ENCODE results near the gene ETDA. TPM values are rescaled to one million over a fixed set of nuclear protein-coding genes. Genes with fewer than 3 reads are reported as not detected.
"Not testable (repeated sequence)": the region's sequence is repeated elsewhere in the genome, so short reads cannot be mapped to it uniquely, and the experiment has no call there.

ETDA gene
- not detected for total RNA-seq
- 0 reads per million in 2 donors for total RNA-seq

DNA sequence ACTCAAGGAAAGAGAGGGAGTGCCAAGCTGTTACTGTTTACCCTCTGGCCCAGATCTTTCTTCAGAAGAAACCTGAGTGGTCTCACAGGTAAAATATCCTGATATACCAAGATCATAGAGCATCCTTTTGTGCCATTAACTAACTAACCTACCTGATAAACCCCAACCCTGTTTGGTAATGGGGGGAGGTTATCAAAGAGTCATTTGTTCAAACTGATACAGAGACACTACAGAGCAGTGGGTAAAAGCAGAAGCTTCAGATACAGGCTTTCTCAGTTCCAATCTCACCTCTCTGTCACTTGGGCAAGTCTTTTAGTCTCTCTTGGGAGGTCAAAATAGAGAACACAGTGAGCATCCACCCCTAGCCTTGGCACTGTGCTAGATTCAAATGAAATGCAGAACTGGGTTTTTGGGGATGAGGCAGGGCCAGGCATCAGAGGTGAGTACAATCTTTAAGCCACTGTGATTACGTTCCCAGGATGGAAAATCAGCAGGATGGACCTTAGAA is at the start of gene ETDA:
Gene ETDA, plus strand, starts transcription at position 51 of the 508 bp plus-strand sequence. CDS start 1,216 bp downstream, outside the sequence.
- not testable (repeated sequence) for H3K27ac Mint-ChIP-seq; DNase-seq; H3K9me3 ChIP-seq (ENCODE audit: control insufficient read depth, low read length, poor library complexity, severe bottlenecking); H3K27me3 Mint-ChIP-seq; H3K4me3 Mint-ChIP-seq; H3K4me1 Mint-ChIP-seq; ATAC-seq; H3K36me3 Mint-ChIP-seq (ENCODE audit: low read depth)

DNA sequence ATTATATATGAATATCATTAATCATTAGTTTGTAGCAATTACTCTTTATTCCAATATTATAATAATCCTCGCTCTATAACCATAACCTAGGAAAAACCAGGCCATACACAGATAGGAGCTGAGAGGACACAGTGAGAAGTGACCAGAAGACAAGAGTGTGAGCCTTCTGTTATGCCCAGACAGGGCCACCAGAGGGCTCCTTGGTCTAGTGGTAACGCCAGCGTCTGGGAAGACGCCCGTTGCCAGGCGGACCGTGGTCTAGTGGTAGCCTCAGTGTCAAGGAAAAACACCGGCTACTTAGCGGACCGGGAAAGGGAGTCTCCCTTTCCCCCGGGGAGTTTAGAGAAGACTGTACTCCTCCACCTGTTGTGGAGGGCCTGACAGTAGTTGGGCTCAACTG is 45.4 kb upstream of the ETDA start:
- H3K36me3 Mint-ChIP-seq (ENCODE audit: low read depth); H3K27ac Mint-ChIP-seq; H3K4me3 Mint-ChIP-seq; H3K9me3 ChIP-seq (ENCODE audit: control insufficient read depth, low read length, poor library complexity, severe bottlenecking); H3K4me1 Mint-ChIP-seq; ATAC-seq; DNase-seq: not testable (repeated sequence)
- peaks cover 30% of the 10 kb centered on the region for H3K27me3 Mint-ChIP-seq

DNA sequence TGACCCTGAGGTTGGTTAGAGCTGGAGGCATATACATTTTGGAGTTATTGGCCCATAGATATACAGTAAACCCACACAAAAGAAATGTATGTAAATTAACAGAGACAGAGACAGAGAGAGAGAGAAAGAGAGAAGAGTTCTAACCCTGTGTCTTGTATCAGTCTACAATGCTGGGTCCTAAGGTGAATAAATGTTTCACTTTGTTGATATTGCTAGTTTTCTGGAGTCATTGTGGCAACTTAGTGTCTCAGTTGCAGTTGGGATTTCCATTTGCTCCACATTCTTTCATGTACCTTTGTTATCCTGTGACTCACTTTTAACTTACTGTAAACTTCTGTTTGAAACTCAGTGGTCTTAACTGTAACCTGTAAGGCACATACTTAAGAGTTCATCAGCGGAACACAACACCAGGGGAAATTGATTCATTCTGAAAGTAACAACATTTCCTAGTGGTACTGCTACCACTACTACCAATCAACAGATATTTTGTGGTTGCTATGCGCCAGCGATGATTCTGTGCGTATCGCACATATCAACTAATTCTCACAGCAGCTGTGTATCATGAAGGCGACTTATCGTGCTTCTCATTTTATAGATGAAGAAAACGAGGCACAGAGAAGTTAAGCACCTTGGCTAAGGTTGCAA is 38.5 kb upstream of the ETDA start:
- DNase-seq = no peak
- Mint-ChIP-seq H3K4me3 (no peak overlapping the region), H3K36me3 (ENCODE audit: low read depth) (peaks cover 2% of the 10 kb centered on the region), H3K4me1 (peaks cover 8% of the 10 kb centered on the region), H3K27me3 (peaks cover 27% of the 10 kb centered on the region), H3K27ac (peak overlapping the region; percentile 27)
- no peaks in the 10 kb centered on the region for H3K9me3 ChIP-seq (ENCODE audit: control insufficient read depth, low read length, poor library complexity, severe bottlenecking)
- ATAC-seq = peak; percentile 60

DNA sequence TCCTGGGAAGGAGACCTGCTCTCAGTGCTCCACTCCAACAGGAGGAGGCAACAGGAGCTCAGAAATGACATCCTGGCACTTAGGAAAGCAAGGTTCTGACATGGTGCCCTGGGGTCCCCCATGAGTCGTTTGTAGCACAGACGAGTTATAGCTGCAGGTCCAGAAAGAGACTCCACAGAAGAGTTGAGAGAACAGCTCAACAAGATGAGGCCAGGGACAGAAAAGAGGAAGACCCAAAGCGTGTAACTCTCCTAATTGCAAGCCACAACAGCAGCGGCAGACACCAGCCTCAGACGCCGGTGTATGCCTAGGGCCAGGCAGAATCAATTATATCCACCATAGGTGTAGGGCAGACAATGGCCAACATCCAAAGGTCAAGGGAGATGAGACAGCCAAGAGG is 5.9 kb upstream of the ETDA start:
- H3K4me1 Mint-ChIP-seq; H3K36me3 Mint-ChIP-seq (ENCODE audit: low read depth); H3K4me3 Mint-ChIP-seq; H3K9me3 ChIP-seq (ENCODE audit: control insufficient read depth, low read length, poor library complexity, severe bottlenecking); H3K27ac Mint-ChIP-seq; H3K27me3 Mint-ChIP-seq; DNase-seq; ATAC-seq: not testable (repeated sequence)

DNA sequence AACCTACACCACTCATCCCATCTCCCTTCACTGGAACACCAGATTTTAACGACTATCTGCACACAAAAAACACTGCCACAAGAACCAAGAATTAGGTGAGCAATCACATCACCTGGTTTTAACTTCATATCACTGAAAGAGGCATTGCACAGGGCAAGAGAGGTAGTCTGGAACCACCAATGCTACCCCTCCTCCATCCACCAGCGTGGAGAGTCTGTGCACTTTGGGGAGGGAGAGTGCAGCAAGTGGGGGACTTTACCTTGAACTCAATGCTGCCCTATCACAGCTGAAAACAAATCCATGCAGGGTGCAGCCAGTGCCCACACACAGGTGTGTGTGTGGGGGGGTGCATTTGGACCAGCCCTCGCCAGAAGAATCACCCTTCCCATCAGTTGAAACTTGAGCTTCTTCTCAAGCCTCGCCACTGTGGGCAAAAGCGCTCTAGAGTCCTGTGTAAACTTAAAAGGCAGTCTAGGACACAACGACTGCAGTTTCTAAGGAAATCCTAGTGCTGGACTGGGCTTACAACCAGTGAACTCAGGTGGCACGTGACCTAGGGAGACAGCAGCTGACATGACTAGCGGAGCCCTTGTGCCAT is 4.3 kb downstream of the ETDA start:
- not testable (repeated sequence) for H3K36me3 Mint-ChIP-seq (ENCODE audit: low read depth); DNase-seq; H3K27ac Mint-ChIP-seq; H3K27me3 Mint-ChIP-seq; H3K4me3 Mint-ChIP-seq; ATAC-seq; H3K4me1 Mint-ChIP-seq; H3K9me3 ChIP-seq (ENCODE audit: control insufficient read depth, low read length, poor library complexity, severe bottlenecking)

DNA sequence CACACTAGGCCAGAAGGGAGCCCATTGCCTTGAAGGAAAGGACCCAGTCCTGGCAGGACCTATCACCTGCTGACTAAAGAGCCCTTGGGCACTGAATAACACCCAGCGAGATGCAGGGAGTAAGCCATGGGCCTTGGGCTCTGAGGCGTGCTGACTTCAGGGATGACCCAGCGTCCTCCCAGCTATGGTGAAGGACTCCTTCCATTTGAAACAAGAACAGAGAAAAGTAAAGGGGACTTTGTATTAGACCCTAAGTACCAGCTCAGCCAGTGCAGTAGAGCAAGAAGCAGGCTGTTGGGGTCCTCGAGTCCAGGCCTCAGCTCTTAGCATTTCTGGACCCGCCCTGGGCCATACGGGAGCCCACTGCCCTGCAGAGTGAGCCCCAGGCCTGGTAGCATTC is 5.1 kb downstream of the ETDA start:
- DNase-seq (no peak), ATAC-seq (no peak)
- Mint-ChIP-seq H3K27me3 (no peaks in the 10 kb centered on the region), H3K4me3 (no peak overlapping the region), H3K36me3 (ENCODE audit: low read depth) (no peaks in the 10 kb centered on the region), H3K4me1 (no peaks in the 10 kb centered on the region), H3K27ac (no peak overlapping the region)
- H3K9me3 ChIP-seq (ENCODE audit: control insufficient read depth, low read length, poor library complexity, severe bottlenecking) = no peaks in the 10 kb centered on the region

DNA sequence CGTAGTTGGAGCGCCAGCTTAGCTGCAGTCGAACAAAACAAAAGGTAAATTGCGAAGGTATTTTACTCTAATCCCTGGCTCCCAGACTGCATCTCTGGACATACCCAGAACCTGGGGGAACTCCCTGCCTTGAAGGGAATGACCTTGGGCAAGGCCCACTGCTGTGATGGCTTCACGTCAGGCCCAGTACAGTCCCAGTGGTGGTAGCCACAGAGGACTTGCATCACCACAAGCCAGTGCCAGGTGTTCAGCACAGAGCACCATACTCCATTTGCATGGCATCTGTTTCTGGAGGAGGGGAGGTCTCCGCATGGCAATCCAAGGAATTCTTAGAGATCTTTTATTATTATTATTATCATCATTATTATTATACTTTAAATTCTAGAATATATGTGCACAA is 5.6 kb downstream of the ETDA start:
- DNase-seq = no peak
- no peak for ATAC-seq
- no peaks in the 10 kb centered on the region for H3K9me3 ChIP-seq (ENCODE audit: control insufficient read depth, low read length, poor library complexity, severe bottlenecking)
- no peaks in the 10 kb centered on the region for H3K36me3 Mint-ChIP-seq (ENCODE audit: low read depth)
- no peak overlapping the region for H3K4me3 Mint-ChIP-seq
- no peaks in the 10 kb centered on the region for H3K4me1 Mint-ChIP-seq
- H3K27me3 Mint-ChIP-seq = no peaks in the 10 kb centered on the region
- H3K27ac Mint-ChIP-seq = no peak overlapping the region

DNA sequence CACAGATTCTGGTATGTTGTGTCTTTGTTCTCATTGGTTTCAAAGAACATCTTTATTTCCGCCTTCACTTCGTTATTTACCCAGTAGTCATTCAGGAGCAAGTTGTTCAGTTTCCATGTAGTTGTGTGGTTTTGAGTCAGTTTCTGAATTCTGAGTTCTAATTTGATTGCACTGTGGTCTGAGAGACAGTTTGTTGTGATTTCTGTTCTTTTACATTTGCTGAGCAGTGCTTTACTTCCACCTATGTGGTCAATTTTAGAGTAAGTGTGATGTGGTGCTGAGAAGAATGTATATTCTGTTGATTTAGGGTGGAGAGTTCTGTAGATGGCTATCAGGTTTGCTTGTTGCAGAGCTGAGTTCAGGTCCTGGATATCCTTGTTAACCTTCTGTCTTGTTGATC is 9.1 kb downstream of the ETDA start:
- not testable (repeated sequence) for H3K36me3 Mint-ChIP-seq (ENCODE audit: low read depth); H3K4me1 Mint-ChIP-seq; H3K9me3 ChIP-seq (ENCODE audit: control insufficient read depth, low read length, poor library complexity, severe bottlenecking); DNase-seq; ATAC-seq; H3K27ac Mint-ChIP-seq; H3K27me3 Mint-ChIP-seq; H3K4me3 Mint-ChIP-seq

DNA sequence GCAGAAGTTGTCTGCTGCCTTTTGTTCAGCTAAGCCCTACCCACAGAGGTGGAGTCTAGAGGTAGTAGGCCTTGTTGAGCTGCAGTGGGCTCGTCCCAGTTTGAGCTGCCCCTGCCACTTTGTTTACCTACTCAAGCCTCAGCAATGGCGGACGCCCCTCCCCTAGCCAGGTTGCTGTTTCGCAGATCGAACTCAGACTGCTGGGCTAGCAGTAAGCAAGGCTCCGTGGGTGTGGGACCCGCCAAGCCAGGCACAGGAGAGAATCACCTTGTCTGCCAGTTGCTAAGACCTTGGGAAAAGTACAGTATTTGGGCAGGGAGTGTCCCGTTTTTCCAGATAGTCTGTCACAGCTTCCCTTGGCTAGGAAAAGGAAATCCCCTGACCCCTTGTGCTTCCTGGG is 11.5 kb downstream of the ETDA start:
- H3K27me3 Mint-ChIP-seq; H3K36me3 Mint-ChIP-seq (ENCODE audit: low read depth); H3K4me3 Mint-ChIP-seq; ATAC-seq; H3K9me3 ChIP-seq (ENCODE audit: control insufficient read depth, low read length, poor library complexity, severe bottlenecking); H3K27ac Mint-ChIP-seq; H3K4me1 Mint-ChIP-seq; DNase-seq: not testable (repeated sequence)

DNA sequence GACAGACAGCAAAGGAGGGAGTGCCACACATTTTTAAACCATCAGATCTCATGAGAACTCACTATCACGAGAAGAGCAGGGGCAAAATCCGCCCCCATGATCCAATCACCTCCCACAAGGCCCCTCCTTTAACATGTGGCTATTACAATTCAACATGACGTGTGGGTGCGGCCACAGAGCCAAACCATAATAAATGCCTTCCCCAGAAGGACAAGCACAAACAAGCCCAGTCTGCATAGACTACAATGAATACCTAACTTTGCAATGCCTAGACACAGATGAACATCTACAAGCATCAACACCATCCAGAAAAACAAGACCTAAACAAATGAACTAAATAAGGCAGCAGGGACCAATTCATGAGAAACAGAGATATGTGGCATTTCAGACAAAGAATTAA is 12.3 kb downstream of the ETDA start:
- H3K27me3 Mint-ChIP-seq = no peaks in the 10 kb centered on the region
- H3K36me3 Mint-ChIP-seq (ENCODE audit: low read depth) = no peaks in the 10 kb centered on the region

DNA sequence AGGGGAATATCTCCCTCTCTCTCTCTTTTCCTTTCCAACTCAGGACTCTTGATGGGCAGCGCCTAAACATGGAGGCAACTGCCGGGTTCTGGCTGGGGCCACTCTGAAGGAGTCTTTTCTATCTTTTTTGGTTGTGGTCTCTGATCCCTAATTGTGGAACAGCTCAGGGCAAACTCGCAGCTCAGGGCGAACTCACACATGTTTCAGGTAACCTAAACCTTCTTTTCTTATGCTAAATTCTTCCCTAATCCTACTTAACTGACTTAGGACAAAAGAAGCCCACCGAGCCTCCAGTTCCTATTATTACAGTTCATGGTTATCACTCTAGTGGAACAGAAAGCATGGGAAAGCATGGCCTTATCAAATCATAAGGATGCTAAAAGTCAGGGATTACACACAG is 21.3 kb downstream of the ETDA start:
- H3K4me3 Mint-ChIP-seq = no peak overlapping the region
- no peak overlapping the region for H3K27ac Mint-ChIP-seq
- no peak for ATAC-seq

More for the DNA sequence above, 12.3 kb downstream of the ETDA start:
- Mint-ChIP-seq H3K27ac (no peak overlapping the region), H3K4me1 (no peaks in the 10 kb centered on the region), H3K4me3 (no peak overlapping the region)
- no peak for DNase-seq
- ATAC-seq = no peak
- no peaks in the 10 kb centered on the region for H3K9me3 ChIP-seq (ENCODE audit: control insufficient read depth, low read length, poor library complexity, severe bottlenecking)

DNA sequence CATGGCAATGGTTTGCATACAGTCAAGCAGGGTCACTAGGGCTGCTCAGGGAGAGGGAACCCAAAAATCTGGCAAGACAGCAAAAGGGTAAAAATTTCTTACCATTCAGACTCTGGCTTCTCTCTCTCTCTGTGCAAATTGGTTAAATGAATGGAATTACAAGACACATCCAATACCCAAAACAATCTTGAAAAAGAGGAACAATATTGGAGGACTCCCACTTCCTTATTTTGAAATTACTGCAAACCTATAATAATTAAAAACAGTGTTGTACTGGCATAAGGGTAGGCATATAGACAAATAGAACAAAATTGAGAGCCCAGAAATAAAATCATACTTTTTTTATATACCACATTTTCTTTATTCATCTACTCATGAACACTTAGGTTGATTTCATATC is 24.1 kb downstream of the ETDA start:
- DNase-seq (no peak), ATAC-seq (no peak)
- Mint-ChIP-seq H3K27me3 (no peaks in the 10 kb centered on the region), H3K27ac (no peak overlapping the region), H3K36me3 (ENCODE audit: low read depth) (no peaks in the 10 kb centered on the region), H3K4me3 (no peak overlapping the region), H3K4me1 (no peaks in the 10 kb centered on the region)
- no peaks in the 10 kb centered on the region for H3K9me3 ChIP-seq (ENCODE audit: control insufficient read depth, low read length, poor library complexity, severe bottlenecking)

More for the DNA sequence above, 21.3 kb downstream of the ETDA start:
- no peaks in the 10 kb centered on the region for H3K9me3 ChIP-seq (ENCODE audit: control insufficient read depth, low read length, poor library complexity, severe bottlenecking)
- H3K36me3 Mint-ChIP-seq (ENCODE audit: low read depth) = no peaks in the 10 kb centered on the region
- H3K4me1 Mint-ChIP-seq = no peaks in the 10 kb centered on the region
- no peaks in the 10 kb centered on the region for H3K27me3 Mint-ChIP-seq
- DNase-seq = no peak

DNA sequence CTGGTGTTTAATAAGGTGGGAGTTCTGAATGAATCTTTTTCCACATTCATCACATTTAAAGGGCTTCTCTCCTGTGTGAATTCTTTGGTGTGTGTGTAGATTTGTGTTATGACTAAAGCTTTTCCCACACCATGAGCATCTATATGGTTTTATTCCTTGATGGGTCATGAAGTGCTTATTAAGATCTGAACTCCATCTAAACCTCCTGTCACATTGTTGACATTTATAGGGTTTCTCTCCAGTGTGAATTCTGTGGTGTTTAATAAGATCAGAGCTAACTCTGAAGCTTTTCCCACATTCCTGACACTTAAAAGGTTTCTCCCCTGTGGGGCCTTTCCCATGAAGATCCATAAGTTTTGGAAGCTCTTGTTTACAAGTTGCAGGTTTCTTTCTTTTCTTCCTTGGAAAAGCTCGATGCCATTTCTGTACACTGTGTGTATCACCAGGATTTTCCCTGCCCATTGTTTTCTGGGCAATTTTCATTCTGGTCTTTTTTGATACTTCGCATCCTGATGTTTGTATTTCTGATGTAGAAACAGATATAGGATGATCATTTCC is 35.5 kb downstream of the ETDA start:
- no peaks in the 10 kb centered on the region for H3K4me1 Mint-ChIP-seq
- peaks cover 13% of the 10 kb centered on the region for H3K9me3 ChIP-seq (ENCODE audit: control insufficient read depth, low read length, poor library complexity, severe bottlenecking)
- no peaks in the 10 kb centered on the region for H3K36me3 Mint-ChIP-seq (ENCODE audit: low read depth)
- no peak overlapping the region for H3K27ac Mint-ChIP-seq
- H3K27me3 Mint-ChIP-seq = no peaks in the 10 kb centered on the region
- no peak for DNase-seq
- ATAC-seq = no peak
- no peak overlapping the region for H3K4me3 Mint-ChIP-seq
